Limb (tissue), 2 donors: Measurements from ENCODE around the gene DEGS1.
A peak's percentile ranks its signal among the peaks of the same experiment; 100 is the strongest.
"Not testable (repeated sequence)": the region's sequence is repeated elsewhere in the genome, so short reads cannot be mapped to it uniquely, and the experiment has no call there.

ENCODE experiments used
- DNase-seq, 2 donors: peaks; one replicate each; pipeline ENCODE4 v3.0.0-alpha.2; 2016; ENCODE audit errors: extremely low spot score in 2 of 2

Gene DEGS1

DNA sequence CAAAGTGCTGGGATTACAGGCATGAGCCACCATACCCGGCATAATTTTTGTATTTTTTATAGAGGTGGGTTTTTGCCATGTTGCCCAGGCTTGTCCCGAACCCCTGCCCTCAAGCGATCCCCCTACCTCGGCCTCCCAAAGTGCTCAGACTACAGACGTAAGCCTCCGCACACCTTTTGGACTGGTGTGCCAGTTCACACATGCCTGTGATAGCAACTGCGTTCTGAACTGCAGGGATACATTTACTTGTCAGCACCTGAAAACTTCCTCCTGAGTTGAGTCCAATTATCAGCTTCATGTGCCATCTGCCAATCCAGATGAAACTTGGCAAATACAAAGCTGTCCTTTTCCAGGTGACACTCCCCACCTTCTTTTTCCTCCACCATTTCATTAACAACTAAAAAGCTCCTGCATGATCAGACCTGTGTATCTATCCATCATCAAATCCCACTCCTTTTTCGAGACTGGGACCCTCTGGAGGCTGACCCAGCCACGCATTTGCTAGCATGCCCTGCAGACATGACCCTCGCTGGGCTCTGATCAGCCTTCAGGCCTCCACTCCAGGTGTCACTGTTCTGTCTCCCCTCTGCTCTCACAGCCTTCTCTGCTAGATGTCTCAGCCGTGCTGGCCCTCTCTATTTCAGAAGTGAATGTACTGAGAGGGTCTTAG is 2.1 kb upstream of the DEGS1 start:
- DNase-seq = no peak

DNA sequence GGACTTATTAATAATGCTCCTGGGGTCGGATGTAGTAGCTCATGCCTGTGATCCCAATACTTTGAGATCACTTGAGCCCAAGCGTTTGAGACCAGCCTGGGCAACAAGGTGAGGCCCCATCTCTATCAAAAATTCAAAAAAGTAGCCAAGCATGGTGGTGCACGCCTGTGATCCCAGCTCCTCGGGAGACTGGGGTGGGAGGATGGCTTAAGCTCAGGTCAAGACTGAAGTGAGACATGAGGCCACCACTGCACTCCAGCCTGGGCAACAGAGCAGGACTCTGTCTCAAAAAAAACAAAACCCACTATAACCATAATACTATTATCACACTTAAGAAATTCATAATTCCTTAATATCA is 1.6 kb upstream of the DEGS1 start:
- no peak for DNase-seq

- no peak for DNase-seq
Measured at GRCh38 chr1:224182057-224182865, 779 bp upstream of the DEGS1 start.

GRCh38 chr1:224183591-224184312 is 712 bp downstream of the DEGS1 start:
- peak; percentile 35 to 82 for DNase-seq

- no peak for DNase-seq
Measured at GRCh38 chr1:224185208-224185607, 2.2 kb downstream of the DEGS1 start.

- DNase-seq = no peak
Measured at GRCh38 chr1:224188286-224188685, 5.2 kb downstream of the DEGS1 start.

DNA sequence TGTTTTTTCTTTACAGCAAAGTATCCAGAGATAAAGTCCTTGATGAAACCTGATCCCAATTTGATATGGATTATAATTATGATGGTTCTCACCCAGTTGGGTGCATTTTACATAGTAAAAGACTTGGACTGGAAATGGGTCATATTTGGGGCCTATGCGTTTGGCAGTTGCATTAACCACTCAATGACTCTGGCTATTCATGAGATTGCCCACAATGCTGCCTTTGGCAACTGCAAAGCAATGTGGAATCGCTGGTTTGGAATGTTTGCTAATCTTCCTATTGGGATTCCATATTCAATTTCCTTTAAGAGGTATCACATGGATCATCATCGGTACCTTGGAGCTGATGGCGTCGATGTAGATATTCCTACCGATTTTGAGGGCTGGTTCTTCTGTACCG is 6.5 kb downstream of the DEGS1 start:
- DNase-seq = no peak

DNA sequence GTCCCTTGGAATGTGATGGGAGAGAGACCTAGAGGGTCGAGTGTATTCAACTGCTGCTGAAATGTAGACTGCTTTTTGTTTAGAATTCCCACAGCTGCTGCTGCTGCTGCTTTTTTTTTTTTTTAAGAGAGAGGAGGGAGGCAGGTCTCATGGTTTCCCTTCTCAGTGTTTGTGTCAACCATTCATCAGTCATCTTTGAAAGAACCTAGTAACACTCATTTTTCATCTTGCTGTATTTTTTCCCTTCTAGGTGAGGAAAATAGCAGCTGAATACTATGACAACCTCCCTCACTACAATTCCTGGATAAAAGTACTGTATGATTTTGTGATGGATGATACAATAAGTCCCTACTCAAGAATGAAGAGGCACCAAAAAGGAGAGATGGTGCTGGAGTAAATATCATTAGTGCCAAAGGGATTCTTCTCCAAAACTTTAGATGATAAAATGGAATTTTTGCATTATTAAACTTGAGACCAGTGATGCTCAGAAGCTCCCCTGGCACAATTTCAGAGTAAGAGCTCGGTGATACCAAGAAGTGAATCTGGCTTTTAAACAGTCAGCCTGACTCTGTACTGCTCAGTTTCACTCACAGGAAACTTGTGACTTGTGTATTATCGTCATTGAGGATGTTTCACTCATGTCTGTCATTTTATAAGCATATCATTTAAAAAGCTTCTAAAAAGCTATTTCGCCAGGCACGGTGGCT is 9.2 kb downstream of the DEGS1 start:
- DNase-seq = no peak

DNA sequence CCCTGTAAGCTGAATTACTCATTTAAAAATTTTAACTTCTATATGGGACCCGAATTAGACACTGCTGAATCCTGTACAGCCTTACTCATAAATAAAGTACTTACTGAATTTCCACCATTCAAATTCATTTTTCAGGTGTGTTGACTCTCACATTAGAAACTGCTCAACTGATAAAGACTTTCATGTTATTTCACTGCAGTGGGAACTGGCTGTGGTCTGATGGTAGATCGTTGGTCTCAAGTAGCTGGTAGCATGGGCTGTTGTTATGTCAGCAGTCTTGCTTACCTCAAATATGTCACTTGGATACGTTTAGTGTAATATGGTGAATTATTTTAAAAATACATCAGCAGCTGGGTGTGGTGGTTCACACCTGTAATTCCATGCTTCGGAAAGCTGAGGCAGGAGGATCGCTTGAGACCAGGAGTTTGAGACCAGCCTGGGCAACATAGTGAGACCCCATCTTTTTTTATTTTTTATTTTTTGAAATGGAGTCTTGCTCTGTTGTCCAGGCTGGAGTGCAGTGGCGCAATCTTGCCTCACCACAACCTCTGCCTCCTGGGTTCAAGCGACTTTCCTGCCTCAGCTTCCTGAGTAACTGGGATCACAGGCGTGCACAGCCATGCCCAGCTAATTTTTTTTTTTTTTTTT is 10.4 kb downstream of the DEGS1 start:
- DNase-seq = no peak

DNA sequence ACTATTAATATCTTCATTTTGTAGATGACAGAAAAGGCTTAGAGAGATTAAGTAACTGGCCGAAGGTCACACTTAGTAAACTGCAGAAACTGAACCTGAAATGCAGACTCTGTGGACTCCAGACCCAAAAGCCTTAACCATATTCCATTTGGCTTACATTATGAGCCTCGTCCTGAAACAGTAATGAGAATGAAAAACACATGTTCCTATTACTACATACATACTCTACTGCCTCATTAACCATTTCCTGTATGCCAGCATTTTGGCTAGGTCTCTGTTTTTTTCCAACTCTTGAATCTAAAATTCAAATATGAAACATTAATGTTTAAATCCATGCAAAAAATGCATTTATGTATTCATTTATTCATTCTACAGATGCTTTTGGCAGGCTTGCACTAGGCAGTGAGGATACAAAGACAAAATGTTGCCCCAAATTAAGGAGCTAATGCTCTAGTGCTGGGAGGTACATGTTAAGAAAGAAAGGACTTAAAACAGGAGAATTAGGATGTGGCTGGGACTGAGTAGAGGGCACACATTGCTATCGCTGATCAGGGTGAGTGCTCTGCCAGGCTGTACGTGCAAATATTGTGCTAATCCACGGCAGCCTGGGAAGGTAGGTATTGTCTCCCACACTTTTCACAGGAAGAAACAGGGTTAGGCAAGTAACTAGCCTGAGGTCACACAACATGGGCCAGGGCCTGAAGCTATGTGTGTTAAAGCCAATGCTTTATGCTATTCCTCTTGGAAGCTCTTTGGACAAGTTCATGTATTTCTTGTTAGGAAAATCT is 14.0 kb downstream of the DEGS1 start:
- no peak for DNase-seq

DNA sequence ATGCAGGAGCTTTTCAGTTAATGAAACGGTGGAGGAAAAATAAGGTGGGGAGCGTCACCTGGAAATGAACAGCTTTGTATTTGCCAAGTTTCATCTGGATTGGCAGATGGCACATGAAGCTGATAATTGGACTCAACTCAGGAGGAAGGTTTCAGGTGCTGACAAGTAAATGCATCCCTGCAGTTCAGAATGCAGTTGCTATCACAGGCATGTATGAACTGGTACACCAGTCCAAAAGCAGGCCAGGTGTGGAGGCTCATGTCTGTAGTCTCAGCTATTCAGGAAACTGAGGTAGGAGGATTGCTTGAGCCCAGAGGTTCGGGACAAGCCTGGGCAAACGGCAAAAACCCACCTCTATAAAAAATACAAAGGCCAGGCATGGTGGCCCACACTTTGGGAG is 15.5 kb downstream of the DEGS1 start:
- DNase-seq = no peak

DNA sequence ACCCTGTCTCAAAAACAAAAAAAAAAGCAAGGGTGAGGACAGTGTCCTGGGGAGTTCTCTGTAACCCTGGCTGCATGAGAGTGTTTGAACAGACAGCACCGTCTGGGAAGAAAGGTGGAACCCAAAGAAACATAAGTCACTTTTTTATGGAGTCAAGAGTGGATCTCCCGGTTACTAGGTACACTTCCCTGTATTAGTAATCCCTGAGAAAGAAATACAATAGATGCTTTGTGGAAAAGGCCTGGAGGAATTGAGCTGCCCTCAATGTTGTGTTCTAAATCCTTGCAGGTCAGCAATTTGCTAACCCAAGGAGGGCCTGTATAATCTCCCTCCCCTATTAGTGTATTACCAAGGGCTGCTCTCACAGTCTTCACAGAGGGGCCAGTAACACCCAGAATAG is 16.6 kb downstream of the DEGS1 start:
- DNase-seq = no peak

GRCh38 chr1:224201383-224201782 is 18.3 kb downstream of the DEGS1 start:
- no peak for DNase-seq

- DNase-seq = no peak
Measured at GRCh38 chr1:224201853-224202252, 18.8 kb downstream of the DEGS1 start.

- peak in 1 of 2 donors; percentile 36 for DNase-seq
Measured at GRCh38 chr1:224203243-224204016, 20.4 kb downstream of the DEGS1 start.

- DNase-seq = no peak
Measured at GRCh38 chr1:224205438-224205840, 22.4 kb downstream of the DEGS1 start.

DNA sequence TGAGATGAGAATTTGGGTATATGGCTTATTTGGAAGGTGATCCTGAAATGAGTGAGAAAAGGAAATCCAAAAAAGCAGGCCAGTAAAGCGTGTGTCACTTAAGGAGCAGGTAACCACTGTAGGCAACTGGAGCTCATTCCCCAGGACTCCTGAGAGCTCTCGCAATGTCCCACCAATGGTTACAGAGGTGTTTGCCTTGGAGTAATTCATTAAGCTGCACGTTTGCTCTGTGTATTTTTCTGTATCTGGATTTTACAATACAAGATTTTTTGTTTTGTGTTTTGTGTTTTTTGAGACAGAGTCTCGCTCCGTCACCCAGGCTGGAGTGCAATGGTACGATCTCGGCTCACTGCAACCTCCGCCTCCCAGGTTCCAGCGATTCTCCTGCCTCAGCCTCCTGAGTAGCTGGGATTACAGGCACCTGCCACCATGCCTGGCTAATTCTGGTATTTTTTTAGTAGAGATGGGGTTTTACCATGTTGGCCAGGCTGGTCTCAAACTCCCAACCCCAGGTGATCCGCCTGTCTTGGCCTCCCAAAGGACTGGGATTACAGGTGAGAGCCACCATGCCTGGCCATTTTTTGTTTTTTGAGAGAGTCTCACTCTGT is 23.0 kb downstream of the DEGS1 start:
- not testable (repeated sequence) for DNase-seq

GRCh38 chr1:224211206-224211962 is 28.3 kb downstream of the DEGS1 start:
- no peak for DNase-seq
